Jurkat, Clone E6-1 (cell line): ENCODE data around the gene PRRC2B. TPM values are rescaled to one million over a fixed set of nuclear protein-coding genes. Genes with fewer than 3 reads are reported as not detected.
"Not testable (repeated sequence)": the region's sequence is repeated elsewhere in the genome, so short reads cannot be mapped to it uniquely, and the experiment has no call there.

ENCODE experiments used
- DNase-seq: peaks from one replicate; pipeline ENCODE4 v3.0.0-alpha.2; 2011; ENCODE audit warnings: low read depth, low spot score
- H3K4me3 ChIP-seq: 2 replicates; pipeline ENCODE4 v1.5.1; 2011; ENCODE audit warnings: mild to moderate bottlenecking, low read length, control low read depth, moderate library complexity
- polyA plus RNA-seq: library from polyadenylated mRNA; unstranded; fragments of >200 nt; gene quantifications from one replicate; pipeline ENCODE4 v1.2.1, GENCODE V29; 2012; ENCODE audit warnings: missing spikeins; ENCODE audit not compliant: insufficient read length, insufficient read depth

PRRC2B gene
- 68.8 TPM for polyA plus RNA-seq

DNA sequence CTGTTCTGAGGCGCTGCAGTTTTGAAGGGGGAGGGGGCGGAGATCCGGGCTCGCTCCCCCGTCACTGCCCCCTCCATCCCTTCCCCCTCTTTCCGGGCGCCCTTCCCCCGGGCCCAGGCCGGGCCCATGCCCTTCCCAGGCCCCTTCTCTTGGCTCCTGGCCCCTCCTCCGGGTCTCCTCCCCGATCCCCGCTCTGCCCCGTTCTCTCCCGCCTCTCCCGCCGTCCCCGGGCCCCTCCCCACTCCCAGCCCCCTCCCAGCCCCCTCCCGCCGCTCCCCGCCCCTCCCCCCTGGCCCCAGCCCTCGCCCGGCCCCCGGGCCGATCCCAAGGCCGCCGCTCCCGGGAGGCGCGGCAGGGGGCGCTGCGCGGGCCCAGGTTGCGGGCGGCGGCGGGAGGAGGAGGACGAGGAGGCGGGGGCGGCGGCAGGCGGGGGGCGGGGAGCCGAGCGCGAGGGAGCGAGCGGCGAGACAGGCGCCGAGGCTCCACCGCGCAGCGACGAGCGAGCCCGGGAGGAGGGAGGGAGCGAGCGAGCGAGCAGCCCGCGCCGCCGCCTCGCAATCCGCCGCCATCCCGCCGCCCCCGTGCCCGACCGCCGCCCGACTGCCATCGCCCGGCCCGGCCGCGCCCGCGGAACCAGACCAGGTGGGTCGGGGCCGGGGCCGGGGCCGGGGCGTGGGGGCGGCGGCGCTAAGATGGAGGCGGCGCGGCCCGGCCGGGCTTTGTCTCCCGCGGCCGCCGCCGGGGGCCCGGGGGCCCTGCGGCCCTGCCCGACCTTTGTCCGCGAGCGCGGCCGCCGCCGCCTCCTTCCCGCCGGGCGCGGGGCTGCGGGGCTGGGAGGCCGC is at the start of gene PRRC2B:
Gene PRRC2B (plus strand): TSS at position 465 of the 842 bp plus-strand sequence. CDS start 36,059 bp downstream, outside the sequence.
- H3K4me3 ChIP-seq = peak within 1 kb of the TSS; percentile 76
- DNase-seq = peak; percentile 57

DNA sequence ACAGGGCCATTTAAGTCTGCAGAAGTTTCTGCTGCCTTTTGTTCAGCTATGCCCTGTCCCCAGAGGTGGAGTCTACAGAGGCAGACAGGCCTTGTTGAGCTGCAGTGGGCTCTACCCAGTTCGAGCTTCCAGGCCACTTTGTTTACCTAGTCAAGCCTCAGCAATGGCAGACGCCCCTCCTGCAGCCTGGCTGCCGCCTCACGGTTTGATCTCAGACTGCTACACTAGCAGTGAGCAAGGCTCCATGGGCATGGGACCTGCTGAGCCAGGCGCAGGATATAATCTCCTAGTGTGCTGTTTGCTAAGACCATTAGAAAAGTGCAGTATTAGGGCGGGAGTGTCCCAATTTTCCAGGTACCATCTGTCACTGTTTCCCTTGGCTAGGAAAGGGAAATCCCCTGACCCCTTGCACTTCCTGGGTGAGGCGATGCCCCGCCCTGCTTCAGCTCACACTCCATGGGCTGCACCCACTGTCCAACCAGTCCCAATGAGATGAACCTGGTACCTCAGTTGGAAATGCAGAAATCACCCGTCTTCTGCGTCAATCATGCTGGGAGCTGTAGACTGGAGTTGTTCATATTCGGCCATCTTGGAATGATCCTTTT is 48.9 kb upstream of the PRRC2B start:
- DNase-seq, H3K4me3 ChIP-seq: not testable (repeated sequence)

DNA sequence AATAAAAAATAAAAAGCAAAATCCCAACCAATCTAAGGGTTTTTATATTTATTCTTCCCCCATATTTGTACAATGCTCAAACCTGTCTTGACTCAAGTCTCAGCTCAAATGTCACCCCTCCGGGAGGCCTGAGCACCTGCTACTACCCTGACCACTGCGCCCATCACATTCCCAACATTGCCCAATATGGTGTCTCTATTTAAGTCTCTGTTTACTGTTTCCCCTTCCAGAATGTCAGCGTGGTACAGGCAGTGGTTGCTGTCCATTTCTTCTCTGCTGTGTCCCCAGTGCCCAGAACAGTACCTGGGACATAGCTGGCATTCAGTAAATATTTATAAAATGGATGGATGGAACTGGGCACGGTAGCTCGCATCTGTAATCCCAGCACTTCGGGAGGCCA is 47.3 kb upstream of the PRRC2B start:
- DNase-seq = no peak

DNA sequence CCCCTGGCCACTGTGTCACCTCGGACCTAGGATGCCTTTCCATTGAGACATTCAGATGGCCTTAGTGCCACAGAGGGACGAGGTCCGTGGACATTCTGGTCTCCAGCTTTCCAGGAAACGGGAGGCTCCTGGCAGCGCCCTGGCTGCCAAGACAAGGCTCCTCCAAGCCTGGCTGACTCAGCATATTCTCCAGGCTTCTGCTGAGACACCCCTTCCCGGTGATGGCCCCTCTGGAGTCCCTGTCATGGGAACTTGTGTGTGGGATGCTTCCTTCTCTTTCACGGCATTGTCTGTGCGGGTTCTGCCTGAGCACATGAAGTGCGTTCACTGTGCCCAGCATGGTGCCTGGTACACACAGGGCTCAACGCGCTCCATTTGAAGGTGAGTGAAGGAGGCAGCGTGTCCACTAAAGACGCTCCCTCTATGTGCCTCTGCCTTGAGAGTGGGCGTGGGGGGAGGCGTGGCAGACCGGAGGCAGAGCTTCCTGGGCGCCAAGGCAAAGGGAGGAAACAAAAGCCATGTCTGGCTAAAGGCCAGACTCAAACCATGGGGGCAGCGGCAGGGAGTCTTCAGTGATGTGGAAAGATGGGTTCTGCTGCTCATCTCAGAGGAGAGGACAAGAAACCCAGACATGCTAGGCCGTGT is 46.4 kb upstream of the PRRC2B start:
- DNase-seq = no peak

More for the DNA sequence above, 47.3 kb upstream of the PRRC2B start:
- H3K4me3 ChIP-seq = no peak overlapping the region

DNA sequence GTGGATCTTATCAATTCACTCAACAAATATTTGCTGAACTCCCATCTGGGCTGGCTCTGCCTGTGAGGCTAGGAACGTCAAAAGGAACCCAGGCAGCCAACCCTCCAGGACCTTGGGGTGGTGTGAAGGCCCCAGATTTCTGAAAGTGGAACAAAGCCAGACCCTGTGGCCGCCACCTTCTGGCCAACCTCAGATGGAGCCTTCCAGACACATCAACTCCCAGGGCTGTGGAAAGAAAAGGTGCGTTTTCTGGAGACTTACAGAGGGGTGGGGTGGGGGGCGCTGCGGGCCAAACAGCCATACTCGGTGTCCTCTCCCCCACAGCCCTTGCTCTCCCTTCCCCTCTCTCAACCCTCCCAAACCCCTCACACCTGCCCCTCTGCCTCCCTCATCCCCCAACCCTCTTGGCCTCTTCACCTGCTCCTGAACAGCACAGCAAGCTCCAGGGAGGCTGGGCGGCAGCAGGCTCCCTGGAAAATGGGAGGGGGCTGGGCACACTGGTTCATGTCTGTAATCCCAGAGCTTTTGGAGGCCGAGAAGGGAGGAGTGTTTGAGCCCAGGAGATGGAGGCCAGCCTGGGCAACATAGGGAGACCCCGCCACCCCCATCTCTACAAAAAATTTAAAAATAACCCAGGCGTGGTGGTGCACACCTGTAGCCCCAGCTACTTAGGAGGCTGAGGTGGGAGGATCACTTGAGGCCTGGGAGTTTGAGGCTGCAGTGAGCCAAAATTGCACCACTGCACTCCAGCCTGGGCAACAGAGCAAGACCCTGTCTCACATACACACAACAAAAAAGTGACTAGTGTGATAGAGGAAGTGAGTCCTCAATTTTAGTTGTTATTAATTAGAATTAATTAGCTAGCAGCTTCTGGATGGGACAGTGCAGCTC is 45.0 kb upstream of the PRRC2B start:
- H3K4me3 ChIP-seq = no peak overlapping the region
- DNase-seq = no peak

More for the DNA sequence above, 46.4 kb upstream of the PRRC2B start:
- no peak overlapping the region for H3K4me3 ChIP-seq

DNA sequence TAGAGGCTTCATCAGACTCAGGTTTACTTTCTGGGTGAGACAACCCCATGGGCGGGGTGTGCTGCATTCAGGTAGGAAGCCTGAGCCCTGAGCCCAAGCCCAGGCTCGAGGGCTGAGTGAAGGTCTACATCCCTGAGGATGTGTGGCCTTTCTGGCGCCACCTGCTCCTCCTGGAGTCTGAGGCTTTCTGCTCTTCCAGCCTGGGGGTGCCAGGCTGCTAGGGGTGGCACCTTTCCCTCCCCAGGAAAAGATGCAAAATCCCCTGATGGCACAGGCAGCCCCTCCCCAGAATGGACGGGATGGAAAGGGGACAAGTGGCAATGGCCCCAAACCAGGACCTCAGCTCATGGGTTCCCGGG is 44.4 kb upstream of the PRRC2B start:
- DNase-seq = no peak

DNA sequence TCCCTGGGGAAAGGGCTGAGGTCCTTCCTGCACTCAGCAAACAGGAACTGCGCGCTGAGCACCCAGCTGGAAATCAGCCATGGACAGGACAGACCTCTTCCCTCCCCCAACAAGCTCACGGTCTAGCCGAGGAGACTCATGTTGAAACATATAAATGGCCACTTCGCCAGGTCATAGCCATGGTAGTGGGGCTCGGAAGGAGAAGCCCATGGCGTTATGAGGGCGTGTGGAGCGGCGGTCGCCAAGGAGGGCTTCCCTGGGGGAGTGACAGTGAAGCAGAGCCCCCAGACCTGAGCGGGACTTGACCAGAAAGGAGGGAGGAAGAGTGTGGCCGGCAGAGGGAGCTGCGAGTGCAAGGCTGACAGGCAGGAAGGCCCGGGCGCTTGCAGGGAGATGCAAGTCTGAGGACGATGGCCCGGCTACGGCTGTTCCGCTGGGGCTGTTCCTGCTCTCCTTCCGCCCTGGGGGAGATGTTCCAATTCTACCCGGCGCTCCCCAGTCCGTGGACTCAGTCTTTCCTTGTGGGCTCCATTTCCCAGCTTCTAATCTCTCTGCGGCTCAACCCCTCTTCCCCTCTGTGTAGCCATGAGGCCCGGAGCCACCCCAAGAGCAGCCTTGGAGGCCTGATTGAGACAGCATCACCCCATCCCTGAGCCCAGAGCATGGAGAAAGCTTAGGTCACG is 43.9 kb upstream of the PRRC2B start:
- H3K4me3 ChIP-seq = peak overlapping the region; percentile 40
- peak; percentile 79 for DNase-seq

More for the DNA sequence above, 44.4 kb upstream of the PRRC2B start:
- H3K4me3 ChIP-seq = peak overlapping the region; percentile 40; the same call in 1 of the 2 replicates

DNA sequence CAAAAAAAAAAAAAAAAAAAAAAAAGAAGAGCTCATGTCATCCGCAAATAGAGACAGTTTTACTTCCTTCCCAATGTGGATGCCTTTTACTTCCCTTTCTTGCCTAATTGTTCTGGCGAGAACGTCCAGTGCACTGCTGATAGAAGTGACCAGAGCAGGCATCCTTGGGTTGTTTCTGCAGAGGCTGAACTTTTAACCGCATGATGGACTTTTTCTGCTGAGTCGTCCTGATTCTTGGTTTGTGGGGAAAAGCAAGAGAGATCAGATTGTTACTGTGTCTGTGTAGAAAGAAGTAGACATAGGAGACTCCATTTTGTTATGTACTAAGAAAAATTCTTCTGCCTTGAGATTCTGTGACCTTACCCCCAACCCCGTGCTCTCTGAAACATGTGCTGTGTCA is 37.4 kb upstream of the PRRC2B start:
- DNase-seq, H3K4me3 ChIP-seq: not testable (repeated sequence)

DNA sequence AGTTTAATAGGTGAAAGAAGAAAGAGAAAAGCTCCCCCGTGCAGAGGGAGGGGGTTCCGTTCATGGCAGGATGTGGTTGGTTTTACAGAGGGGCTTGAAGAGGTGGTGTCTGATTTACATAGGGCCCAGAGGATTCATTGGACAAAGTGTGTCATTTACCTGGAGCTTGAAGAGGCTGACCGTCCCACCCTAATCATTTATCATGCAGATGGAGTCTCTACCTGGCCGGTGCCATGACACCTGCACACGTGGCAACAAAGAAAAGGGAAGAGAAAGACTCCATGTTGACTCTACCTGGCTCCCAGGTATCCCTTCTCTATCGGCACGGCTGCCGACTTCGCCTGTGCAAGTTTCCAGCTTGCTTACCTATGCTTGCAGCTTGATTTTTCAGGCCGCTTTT is 35.3 kb upstream of the PRRC2B start:
- DNase-seq = peak; percentile 75
- peak overlapping the region; percentile 0; the same call in 1 of the 2 replicates for H3K4me3 ChIP-seq

DNA sequence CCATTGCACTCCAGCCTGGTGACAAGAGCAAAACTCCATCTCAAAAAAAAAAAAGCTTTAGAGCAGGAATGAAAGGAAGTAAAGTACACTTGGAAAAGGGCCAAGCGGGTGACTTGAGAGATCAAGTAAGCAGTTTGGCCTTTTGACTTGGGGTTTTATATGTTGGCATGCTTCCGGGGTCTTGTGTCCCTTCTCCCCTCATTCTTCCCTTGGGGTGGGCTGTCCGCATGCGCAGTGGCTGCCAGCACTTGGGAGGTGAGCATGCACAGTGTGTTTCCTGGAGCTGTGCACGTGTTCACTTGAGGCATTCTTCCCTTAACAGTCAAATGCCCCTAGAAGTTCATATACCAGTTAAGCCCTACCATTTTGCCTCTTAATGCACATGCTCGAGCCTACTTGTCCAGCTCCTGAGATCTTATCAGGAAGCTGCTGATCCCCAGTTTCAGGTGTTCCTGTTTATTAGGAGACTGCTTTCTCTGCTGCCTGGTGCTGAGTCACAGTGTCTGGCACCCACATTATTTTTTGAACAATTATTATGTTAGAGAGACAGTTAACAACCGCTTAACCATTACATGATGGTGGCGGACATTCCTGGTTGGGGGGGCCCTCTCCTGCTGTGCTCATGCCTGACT is 32.6 kb upstream of the PRRC2B start:
- peak; percentile 22 for DNase-seq
- H3K4me3 ChIP-seq = no peak overlapping the region

DNA sequence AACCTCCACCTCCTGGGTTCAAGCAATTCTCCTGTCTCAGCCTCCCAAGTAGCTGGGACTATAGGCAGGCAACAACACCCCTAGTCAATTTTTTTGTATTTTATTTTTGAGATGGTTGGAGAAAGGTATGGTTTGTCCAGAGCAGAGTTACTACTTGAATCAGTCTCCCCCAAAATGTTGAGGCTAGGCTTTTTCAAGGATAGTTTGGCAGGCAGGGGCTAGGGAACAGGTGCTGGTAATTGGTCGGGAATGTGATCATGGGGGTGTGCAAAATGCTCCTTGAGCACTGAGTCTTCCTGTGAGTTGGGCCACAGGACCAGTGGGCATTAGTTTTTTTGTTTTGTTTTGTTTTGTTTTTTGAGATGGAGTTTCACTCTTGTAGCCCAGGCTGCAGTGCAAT is 28.3 kb upstream of the PRRC2B start:
- DNase-seq = no peak
- no peak overlapping the region for H3K4me3 ChIP-seq

DNA sequence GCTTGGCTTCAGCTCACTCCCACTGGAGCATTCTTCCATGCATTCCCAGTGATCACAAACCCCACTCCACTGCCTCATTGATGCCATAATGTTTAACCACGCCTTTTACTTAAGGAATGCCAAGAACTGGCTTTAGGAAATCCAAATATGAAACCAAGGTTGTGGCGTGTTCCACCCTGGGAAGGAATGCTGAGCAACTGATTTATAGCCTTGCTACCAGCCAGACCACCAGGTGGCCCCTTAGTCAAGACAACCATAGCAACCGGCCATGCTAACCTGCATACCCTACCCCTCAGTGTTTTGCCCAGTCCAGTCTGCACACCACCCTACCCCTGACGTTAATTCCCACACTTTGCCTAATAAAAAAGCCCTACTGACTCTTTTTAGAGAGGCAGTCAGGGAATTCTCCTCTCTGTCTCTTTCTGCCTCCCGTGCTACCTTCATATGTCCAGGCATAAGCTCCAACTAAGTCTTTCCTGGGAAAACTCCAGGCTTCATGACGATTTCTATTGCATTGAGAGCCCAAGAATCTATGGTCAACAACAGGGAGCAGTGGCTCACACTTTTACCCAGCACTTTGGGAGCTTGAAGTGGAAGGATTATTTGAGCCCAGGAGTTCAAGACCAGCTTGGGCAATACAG is 27.0 kb upstream of the PRRC2B start:
- no peak for DNase-seq
- no peak overlapping the region for H3K4me3 ChIP-seq

DNA sequence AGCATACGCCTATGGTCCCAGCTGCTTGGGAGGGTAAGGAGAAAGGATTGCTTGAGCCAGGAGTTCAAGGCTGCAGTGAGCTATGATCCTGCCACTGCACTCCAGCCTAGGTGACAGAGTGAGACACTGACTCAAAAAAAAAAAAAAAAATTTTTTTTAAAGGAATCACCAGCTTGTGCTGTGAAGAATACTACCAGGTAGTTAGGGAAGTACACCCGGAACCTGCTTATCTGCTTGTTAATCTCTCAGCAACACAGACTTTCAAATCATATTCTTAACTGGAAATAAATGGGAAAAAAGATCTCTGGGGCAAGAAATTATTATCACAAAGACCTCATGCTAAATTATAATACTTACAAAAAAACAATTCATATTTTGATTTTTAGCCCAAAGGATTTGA is 26.4 kb upstream of the PRRC2B start:
- H3K4me3 ChIP-seq = no peak overlapping the region
- DNase-seq = no peak

DNA sequence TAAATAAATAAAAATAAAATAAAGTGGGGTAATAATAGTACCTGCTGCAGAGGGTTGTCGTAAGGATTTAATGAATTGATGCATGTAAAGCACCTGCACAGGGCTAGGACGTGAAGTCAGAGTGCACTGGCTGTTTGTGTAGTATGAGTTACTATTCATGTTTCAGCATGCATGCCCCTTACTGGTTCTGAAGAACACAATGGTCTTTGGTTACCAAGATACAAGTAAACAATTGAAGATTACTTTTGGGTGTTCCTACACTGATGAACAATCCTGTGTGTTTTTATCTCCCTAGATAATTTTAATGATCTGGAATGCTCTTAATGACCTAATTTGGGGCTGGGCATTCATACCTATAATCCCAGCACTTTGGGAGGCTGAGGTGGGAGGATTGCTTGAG is 23.2 kb upstream of the PRRC2B start:
- no peak overlapping the region for H3K4me3 ChIP-seq
- no peak for DNase-seq

DNA sequence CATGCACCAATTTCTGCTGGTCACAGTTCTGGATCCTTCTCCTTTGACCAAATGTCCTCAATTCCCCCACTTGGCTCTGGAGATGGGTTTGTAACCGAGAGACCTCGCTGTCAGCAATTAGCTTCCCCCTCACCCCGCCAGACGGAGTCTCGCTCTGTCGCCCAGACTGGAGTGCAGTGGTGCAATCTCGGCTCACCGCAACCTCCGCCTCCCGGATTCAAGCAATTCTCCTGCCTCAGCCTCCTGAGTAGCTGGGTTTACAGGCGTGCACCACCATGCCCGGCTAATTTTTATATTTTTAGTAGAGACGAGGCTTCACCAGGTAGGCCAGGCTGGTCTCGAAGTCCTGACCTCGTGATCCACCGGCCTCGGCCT is 21.3 kb upstream of the PRRC2B start:
- peak overlapping the region; percentile 90 for H3K4me3 ChIP-seq
- not testable (repeated sequence) for DNase-seq

DNA sequence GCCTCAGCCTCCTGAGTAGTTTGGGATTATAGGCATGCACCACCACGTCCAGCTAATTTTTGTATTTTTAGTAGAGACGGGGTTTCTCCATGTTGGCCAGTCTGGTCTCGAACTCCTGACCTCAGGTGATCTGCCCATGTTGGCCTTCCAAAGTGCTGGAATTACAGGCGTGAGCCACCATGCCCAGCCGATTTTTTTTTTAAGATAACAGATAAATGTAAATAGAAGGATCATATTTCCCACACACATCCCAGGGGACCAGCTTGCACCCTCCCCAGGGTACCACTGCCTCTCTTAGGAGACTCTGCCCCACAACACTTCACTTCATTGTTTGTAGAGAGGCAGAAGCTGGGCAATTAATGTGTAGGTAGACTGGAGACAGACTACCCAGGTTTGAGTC is 19.2 kb upstream of the PRRC2B start:
- not testable (repeated sequence) for DNase-seq, H3K4me3 ChIP-seq

DNA sequence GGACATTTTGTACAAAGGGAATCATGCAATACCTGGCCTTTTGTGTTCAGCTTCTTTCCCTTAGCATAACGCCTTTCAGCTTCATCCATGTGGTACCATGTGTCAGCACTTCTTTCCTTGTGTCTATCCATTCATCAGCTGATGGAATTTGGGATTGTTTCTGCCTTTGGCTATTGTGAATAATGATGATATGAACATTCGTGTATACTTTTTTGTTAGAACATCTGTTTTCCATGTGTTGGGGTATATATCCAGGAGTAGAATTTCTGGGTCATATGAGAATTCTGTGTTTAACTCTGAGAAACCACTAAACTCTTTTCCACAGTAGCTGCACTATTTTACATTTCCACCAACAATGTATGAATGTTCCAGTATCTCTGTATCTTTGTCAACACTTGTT is 14.8 kb upstream of the PRRC2B start:
- no peak for DNase-seq
- H3K4me3 ChIP-seq = no peak overlapping the region
